SU-DHL-6 (cell line): ENCODE data around the gene WFIKKN1.

Experiments used
- CTCF ChIP-seq: fragments of 200-600 bp; sonication (generic); IDR thresholded peaks from one replicate; pipeline ENCODE4 v1.5.1; 2017; ENCODE audit warnings: antibody characterized with exemption, mild to moderate bottlenecking, low read length, moderate library complexity; ENCODE audit not compliant: insufficient read depth, poor library complexity, severe bottlenecking
- EZH2phosphoT487 ChIP-seq: fragments of 200-600 bp; sonication (generic), shearing (Covaris generic); conservative IDR thresholded peaks from 2 replicates; pipeline ENCODE4 v1.6.1; 2018; ENCODE audit warnings: mild to moderate bottlenecking, antibody characterized with exemption, low read length, moderate library complexity, mixed read lengths

DNA sequence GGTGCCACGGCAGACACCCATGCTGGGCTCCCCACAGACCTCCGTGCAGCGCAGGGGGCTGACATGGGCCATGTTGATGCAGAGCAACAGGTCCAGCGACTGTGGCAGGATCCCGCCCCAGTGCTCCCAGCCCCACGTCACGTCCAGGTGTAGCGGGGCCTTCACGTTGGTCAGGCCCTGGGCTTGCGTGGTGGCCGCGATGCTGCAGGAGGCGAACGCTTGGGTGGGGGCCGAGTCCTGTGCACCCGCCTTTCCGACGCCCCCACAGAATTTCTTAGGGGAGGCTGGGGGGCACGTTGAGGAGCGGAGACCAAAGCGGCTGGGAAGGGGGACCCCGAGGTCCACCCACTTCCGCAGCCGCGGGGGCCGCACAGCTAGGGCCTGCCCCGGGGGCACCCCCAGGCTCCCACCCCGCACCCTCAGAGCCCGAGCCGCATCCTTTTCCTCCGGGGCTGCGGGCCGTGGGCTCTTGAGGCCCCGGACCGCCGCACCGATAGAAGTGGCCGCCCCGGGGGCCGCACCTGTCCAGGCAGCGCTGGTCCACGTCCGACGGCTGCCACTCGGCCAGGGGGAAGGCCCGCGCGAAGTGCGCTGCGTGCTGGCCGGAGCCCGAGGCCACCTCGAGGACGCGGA lies 4.9 kb downstream of the WFIKKN1 start:
- TF ChIP-seq CTCF (no peak), EZH2phosphoT487 (no peak)
